Loucy (cell line): ENCODE measurements around the gene OLFM1.

ENCODE experiments used
- EZH2phosphoT487 ChIP-seq: fragments of 200-600 bp; IDR thresholded peaks from 2 replicates; pipeline ENCODE4 v1.6.1; 2018; ENCODE audit warnings: antibody characterized with exemption, mild to moderate bottlenecking, moderate library complexity, borderline replicate concordance
- TF ChIP-seq, protein P1 (sequence below): fragments of 200-600 bp; sonication (generic); conservative IDR thresholded peaks from 2 replicates; pipeline ENCODE4 v1.5.1; 2014; ENCODE audit warnings: mild to moderate bottlenecking, antibody characterized with exemption, low read length

DNA sequence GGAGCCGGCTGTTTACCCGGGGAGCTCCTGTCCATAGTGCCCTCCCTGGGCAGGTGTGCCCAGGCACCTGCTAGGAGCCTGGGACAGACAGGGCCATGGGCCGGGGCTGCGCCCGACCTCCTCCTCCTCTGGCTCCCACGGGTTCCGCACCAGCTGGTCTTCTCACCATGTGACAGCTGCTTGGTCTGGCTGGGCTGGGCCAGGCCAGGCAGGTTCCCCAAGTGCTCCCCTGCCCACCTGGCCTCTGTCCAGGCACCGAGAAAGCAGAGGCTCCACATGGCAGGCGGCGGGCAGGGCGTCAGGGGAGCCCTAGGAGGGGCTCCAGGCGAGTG is 60.0 kb downstream of the OLFM1 start:
- TF ChIP-seq, protein P1, sequence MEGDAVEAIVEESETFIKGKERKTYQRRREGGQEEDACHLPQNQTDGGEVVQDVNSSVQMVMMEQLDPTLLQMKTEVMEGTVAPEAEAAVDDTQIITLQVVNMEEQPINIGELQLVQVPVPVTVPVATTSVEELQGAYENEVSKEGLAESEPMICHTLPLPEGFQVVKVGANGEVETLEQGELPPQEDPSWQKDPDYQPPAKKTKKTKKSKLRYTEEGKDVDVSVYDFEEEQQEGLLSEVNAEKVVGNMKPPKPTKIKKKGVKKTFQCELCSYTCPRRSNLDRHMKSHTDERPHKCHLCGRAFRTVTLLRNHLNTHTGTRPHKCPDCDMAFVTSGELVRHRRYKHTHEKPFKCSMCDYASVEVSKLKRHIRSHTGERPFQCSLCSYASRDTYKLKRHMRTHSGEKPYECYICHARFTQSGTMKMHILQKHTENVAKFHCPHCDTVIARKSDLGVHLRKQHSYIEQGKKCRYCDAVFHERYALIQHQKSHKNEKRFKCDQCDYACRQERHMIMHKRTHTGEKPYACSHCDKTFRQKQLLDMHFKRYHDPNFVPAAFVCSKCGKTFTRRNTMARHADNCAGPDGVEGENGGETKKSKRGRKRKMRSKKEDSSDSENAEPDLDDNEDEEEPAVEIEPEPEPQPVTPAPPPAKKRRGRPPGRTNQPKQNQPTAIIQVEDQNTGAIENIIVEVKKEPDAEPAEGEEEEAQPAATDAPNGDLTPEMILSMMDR: no peak
- TF ChIP-seq EZH2phosphoT487: no peak
